CD4-positive, alpha-beta T cell treated with Interleukin-1 beta for 1 hour (primary cell): ENCODE measurements around the gene ZNF653.
A peak's percentile ranks its signal among the peaks of the same experiment; 100 is the strongest.

Experiments used
- DNase-seq, 2 donors: peaks; one replicate each; pipeline ENCODE4 v3.0.0-alpha.2; 2020 to 2022

ZNF653 gene

DNA sequence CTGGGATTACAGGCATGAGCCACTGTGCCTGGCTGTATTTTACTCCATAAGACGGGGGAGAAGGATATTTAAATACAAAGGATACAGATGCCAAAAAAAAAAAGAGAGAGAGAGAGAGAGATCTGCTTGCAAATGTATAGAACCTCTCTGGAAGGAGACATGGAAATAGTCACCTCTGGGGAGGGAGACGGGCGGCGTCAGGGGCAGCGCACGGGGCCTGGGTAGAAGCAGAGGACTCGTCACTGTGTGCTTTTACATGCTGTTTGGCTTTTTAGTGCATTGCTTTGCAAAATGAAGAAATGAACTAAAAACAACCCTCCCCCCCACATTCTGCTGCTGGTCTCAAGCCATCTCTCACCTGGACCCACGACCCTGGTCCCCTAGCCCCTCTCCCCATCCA lies 4.8 kb upstream of the ZNF653 start:
- DNase-seq, result no peak

GRCh38 chr19:11507370-11508078 lies 1.9 kb upstream of the ZNF653 start:
- no peak for DNase-seq

GRCh38 chr19:11506967-11507366 lies 1.3 kb upstream of the ZNF653 start:
- no peak for DNase-seq

GRCh38 chr19:11506101-11506555 lies 489 bp upstream of the ZNF653 start:
- no peak for DNase-seq

- peak; percentile 98 for DNase-seq
Observed at GRCh38 chr19:11505032-11505503, 571 bp downstream of the ZNF653 start.

DNA sequence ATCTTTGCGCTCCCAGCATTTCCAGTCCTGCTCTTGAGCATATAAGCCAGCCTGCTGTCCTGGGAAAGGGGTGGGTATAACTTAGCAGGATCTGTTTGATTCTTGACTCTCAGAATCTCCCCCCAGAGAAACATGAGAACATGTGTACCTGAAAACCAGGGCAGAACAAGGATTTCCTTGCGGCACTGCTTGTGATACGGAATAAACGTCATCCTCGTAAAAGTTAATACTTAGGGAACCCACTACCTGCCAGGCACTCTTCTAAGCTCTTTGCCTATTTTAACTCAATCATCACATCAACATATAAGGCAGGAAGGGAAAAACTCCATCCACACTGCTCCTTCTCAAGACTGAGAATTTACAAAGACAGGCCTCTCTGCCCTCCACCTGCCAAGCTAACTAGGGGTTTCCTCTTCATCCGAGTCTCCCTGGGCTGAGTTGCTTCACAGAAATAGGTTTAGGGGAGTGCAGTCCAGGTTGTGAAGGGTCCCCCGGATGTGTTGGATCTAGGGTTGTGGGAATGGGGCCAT lies 1.1 kb downstream of the ZNF653 start:
- DNase-seq, result no peak

DNA sequence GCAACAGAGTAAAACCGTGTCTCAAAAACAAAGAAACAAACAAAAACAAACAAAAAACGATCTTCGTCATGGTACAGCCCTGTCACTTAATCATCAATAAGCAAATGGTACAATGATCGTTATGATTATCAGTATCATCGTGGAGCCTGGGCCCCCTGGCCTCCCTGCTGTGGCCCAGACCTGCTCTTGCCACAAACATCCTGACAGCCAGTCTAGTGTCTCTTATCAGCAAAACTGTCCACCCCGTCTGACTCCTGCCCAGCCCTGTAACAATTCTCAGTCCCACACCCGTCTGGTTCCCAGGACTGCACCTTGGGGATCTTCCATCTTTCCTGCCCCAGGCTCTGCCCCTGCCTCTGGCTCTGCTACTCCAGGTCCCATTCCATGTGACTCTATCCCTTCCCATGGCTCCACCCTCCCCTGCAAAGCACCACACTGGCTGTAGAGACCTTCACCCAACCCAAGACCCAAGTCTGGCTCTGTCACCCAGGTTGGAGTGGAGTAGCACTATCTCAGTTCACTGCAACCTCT lies 5.7 kb downstream of the ZNF653 start:
- no peak for DNase-seq

- no peak for DNase-seq
Observed at GRCh38 chr19:11499220-11499726, 6.4 kb downstream of the ZNF653 start.

DNA sequence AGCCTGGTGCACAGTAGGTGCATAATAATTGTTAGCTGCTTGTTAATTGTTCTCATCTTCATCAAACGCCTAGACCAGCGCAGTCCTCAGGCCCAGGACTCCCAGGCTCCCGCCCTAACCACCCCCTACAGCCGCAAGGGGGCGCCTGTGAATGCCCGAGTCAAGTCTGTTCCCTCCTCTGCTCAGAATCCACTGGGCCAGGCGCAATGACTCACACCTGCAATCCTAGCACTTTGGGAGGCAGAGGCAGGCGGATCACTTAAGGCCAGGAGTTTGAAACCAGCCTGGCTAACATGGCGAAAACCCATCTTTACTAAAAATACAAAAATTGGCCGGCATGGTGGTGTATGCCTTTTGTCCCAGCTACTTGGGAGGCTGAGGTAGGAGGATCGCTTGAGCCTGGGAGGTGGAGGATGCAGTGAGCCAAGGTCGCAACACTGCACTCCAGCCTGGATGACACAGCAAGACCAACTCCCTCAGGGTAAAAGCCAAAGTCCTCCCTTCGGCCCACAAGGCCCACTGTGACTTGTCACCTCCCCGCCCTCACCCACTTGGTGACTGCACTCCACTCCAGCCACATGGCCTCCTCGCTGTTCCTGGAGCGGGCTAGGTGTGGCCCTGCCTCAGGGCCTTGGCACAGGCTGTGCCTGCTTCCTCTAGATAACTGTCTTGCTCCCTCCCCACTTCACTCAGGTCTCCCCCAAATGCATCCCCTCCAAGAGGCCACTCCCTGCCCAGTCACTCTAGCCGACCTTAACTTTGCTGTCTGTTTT lies 9.1 kb downstream of the ZNF653 start:
- DNase-seq, result peak; percentile 58 to 65

DNA sequence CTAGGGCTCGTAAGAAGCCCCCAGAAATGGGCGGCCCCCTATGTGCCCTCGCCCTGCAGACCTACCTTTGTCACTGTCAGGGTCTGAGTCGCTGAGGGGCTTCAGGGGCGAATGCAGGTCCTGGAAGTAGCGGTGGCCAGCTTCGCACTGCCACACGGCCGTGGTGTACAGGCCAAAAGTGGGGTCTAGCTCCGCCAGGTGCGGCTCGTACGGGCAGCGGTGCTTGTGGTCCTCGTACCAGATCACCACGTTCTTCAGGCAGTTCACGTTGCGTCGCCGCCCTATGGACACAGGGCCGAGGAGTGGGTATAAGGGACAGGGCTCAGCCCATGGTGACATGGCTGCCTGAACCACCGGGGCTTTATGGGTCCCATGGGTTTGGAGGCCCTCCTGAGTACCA lies 9.8 kb downstream of the ZNF653 start:
- DNase-seq, result no peak

DNA sequence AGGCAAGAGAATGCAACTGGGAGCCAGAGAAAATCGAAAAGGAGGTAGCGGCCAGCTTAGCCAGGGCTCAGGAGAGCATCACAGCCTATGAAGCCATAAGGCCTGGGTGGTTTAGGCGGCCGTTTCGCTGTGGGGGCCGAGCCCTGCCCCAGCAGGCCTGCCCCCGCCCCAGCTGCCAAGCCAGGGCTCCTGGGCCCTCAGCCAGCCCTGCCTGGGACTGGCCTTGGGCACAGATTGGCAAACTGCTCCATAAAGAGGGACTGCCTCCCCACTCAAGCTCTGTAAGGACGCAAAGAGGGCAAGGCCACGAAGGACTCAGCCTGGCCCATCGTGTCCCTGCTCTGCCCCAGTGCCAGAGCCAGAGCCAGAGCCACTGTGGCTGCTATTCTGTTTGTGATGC lies 10.2 kb downstream of the ZNF653 start:
- no peak for DNase-seq

DNA sequence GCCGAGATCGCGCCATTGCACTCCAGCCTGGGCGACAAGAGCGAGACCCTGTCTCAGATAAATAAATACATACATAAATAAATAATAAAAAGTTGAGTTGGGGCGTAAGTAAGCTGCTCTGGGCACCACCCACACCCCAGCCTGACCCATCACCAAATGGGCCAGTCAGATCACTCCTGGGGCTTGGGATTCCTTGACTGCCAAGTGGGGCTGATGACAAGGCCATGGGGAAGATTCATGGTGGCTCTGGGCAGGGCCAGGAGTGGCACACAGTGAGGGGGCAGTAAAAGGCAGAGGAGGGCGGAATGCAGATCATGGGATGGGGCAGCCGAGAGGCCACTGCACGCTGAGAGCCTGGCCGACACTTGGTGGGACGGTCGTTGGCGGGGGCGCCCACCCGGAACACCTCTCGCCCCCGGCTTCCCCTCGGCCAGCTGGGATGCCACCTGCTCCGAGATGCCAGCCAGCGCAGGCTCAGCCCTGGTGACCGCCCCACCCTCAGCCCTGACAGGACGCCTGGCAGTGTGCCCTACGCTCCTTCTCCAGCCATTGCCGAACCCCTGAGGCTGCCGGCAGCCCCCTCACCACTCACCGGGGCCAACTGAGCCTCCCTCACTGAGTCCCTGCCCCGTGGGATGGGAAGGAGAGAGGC lies 10.9 kb downstream of the ZNF653 start:
- no peak for DNase-seq

GRCh38 chr19:11489378-11489777 lies 16.3 kb downstream of the ZNF653 start:
- no peak for DNase-seq

DNA sequence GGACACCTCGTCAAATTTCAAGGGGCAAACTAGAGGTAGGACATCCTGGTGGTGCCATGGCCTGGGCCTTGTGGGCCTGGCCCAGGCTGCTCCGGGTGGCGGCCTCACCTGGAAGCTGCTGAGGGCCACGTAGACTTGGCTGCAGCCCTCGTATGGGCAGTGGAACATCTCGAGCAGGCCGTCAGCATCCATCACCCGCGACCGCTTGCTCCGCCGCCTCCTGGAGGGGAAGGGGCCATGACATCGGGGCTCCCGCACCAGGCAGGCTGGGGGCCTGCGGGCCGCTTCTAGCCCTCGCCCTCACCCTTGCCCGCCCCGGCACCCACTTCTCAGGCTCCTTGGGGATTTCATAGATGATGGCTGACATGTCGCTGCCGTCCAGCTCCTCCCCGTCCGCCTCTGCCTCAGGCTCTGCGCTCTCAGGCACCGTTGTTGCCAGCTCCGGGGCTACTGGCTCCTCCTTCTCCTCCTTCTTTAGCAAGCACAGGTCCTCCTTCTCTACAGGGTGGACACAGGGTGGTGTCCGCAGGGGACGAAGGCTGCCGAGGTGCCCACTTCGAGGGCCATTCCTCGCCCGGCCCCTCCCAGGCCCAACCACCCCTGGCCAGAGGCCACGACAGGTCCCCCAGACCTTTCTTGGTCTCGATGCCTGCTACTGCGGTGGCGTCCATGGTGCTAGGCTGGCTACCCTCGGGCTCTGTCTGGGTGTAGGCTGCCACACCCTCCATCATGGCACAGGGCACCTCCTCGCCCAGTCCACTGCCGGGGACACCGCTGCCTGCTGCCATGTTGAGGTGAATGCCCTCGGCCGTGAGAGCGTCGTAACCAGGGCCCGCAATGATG lies 18.8 kb downstream of the ZNF653 start:
- no peak for DNase-seq

GRCh38 chr19:11485245-11485837 lies 20.3 kb downstream of the ZNF653 start:
- no peak for DNase-seq

DNA sequence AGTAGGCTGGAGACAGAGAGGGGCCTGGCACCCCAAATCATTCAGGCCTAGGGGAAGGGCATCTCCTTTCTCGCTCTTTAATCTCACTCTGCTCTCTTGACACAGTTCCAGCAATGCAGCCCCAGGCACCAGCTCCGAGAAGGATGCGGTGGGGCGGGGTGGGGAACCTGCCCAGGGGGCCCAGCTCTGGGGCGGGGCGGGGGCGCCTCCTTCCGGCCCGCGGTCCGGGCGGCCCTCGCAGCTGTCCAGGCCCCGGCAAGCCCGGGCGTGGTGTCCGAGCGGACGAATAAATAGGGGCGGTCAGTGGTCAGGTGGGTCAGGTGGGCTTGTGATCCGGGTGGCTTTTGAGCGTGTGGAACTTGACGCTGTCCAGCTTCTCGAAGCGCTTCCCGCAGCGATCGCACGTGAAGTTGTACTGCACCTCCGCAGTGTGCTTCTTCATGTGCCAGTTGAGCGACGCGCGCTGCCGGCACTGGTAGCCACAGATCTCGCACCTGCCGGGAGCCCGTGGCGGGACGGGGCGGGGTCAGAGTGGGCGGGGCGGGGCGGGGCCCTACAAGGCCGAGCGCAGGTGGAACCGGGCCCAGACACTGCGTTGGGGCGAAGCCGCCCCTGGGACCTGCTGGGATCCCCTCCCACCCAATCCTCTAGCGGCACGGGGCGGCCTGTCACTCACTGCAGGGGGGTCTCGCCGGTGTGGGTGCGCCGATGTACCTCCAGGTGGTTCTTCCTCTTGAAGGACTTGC lies 22.1 kb downstream of the ZNF653 start:
- no peak for DNase-seq

- peak; percentile 88 to 89 for DNase-seq
Observed at GRCh38 chr19:11482384-11483050, 23.1 kb downstream of the ZNF653 start.

DNA sequence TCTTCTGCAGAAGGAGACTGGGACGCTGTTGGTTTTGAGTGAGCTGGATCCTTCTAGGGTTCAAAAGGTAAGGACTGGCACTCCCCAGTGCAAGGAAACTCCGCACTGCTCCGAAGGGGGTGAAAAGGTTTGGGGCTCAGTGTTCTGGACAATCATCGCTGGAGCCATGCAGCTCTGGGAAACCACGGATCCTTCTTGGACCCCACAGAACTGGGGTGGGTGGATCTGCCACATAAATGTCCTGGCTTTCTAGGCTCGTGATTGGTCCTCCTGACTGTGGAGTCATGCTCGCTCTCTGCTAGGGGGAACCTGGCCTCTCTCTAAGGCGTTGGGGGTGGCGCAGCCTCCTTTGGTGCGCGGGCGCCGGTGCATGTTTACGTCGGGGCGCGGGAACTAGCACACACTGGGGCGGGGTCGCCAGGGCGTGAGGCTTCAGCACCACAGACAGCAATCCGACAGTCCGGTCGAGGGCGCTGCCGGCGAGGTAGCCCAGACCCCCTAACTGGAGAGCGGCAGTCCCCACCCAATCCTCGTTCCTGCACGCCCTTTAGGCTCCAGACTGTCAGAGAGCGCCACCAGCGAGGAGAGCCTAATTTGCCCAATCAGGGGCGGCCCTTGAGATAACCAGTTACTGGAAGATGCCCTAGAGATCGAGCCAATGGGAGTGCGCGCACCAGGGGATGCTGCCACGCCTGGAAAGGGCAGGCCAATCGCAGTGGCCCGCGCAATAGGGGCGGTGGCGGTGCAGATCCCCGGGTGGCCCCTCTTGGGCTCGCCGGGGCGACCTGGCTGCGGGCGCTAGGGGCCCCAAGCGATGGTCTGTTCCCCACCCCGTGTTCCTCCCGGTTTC lies 23.9 kb downstream of the ZNF653 start:
- DNase-seq, result peak; percentile 71 to 72
